A549 (cell line): ENCODE data around the gene AIMP1.

Experiments
- CHD4 ChIP-seq: fragments of 200-600 bp; sonication (generic); IDR thresholded peaks from 2 replicates; pipeline ENCODE4 v1.6.1; 2016; ENCODE audit warnings: antibody characterized with exemption, mild to moderate bottlenecking, borderline replicate concordance
- EP300 ChIP-seq, 2 experiments: fragments of >200 bp; sonication (Bioruptor Twin); formaldehyde crosslinking; IDR thresholded peaks; 2 replicates in 1 of 2; 3 replicates in 1 of 2; pipeline ENCODE4 v1.6.1; 2016 to 2017
- FOSL2 ChIP-seq, 2 experiments: fragments of 450-650 bp in 1 of 2; fragments of >200 bp in 1 of 2; sonication (Bioruptor Twin) in 1 of 2; formaldehyde crosslinking; IDR thresholded peaks; 2 replicates each; pipeline versions ENCODE4 v1.5.0 to v1.6.1; 2016 to 2020; ENCODE audit warnings: mild to moderate bottlenecking in 1 of 2, moderate library complexity in 1 of 2
- HOXA7 ChIP-seq: fragments of 250-450 bp; sonication (Bioruptor Pico); IDR thresholded peaks from 2 replicates; pipeline ENCODE4 v1.5.0; 2020; ENCODE audit warnings: mild to moderate bottlenecking, moderate library complexity
- MAZ ChIP-seq: fragments of 150-350 bp; IDR thresholded peaks from 2 replicates; pipeline ENCODE4 v1.6.1; 2014; ENCODE audit warnings: antibody characterized with exemption, low read depth, low read length, borderline replicate concordance
- MYC ChIP-seq: IDR thresholded peaks from 2 replicates; pipeline ENCODE4 v1.6.1; 2012; ENCODE audit warnings: mild to moderate bottlenecking, inconsistent platforms, low read length, improper control_type of control experiment, borderline replicate concordance
- POLR2A ChIP-seq: IDR thresholded peaks from 2 replicates; pipeline ENCODE4 v1.6.1; 2012; ENCODE audit warnings: mild to moderate bottlenecking, low read length
- TF ChIP-seq, protein P1 (sequence below): fragments of 150-350 bp; IDR thresholded peaks from 2 replicates; pipeline ENCODE4 v1.6.1; 2014; ENCODE audit warnings: low read depth, mild to moderate bottlenecking, low read length
- TF ChIP-seq, protein P2 (sequence below): fragments of >200 bp; sonication (Bioruptor Twin); formaldehyde crosslinking; IDR thresholded peaks from 3 replicates; pipeline ENCODE4 v1.5.1; 2016
- TF ChIP-seq, protein P3 (sequence below): fragments of 200-600 bp; sonication (generic); IDR thresholded peaks from 2 replicates; pipeline ENCODE4 v1.6.1; 2016; ENCODE audit warnings: antibody characterized with exemption, mild to moderate bottlenecking, moderate library complexity
- TF ChIP-seq, protein P4 (sequence below): IDR thresholded peaks from 2 replicates; pipeline ENCODE4 v1.6.1; 2012

DNA sequence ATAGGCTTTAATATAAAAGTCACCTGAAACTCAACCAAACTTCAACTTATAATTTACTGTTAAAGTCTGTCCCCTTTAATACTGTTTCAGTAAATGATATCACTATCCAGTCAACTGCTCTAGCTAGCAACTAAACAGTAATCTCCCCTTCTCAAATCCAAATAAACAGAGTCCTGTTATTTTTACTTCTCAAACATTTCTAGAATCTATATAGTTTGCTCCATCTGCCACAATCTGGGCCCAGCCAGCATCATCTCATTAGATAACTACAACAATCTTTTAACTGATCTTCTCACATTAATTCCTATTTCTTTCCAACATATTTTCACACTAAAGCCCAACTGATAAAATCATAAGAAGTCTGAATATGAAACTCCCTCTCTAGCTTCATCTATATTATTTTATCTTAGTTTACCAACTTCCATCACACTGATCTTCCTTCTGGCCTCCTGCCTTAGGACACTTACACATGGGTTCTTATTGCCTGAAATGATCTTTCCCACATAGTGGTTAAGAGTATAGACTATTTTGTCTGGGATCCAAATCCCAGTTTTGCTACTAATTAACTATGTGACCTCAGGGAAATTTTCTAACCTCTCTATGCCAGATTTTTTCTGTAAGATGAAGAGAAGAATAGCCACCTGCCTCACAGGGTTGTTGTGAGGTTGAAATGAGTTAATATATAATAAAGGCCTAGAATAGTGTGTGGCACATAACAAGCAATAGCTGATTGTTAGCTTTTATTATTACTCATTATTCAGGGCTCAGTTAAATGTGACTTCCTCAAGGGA is 18.9 kb upstream of the AIMP1 start:
- TF ChIP-seq, protein P1, sequence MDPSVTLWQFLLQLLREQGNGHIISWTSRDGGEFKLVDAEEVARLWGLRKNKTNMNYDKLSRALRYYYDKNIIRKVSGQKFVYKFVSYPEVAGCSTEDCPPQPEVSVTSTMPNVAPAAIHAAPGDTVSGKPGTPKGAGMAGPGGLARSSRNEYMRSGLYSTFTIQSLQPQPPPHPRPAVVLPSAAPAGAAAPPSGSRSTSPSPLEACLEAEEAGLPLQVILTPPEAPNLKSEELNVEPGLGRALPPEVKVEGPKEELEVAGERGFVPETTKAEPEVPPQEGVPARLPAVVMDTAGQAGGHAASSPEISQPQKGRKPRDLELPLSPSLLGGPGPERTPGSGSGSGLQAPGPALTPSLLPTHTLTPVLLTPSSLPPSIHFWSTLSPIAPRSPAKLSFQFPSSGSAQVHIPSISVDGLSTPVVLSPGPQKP, result no peak
- TF ChIP-seq EP300 (IDR thresholded peaks at IDR 0.05), result no peak
- TF ChIP-seq FOSL2 (IDR thresholded peaks at IDR 0.05), result no peak
- TF ChIP-seq FOSL2 (CRISPR knock-in tag; IDR thresholded peaks at IDR 0.05), result no peak
- no peak for TF ChIP-seq MYC
- TF ChIP-seq, protein P2, sequence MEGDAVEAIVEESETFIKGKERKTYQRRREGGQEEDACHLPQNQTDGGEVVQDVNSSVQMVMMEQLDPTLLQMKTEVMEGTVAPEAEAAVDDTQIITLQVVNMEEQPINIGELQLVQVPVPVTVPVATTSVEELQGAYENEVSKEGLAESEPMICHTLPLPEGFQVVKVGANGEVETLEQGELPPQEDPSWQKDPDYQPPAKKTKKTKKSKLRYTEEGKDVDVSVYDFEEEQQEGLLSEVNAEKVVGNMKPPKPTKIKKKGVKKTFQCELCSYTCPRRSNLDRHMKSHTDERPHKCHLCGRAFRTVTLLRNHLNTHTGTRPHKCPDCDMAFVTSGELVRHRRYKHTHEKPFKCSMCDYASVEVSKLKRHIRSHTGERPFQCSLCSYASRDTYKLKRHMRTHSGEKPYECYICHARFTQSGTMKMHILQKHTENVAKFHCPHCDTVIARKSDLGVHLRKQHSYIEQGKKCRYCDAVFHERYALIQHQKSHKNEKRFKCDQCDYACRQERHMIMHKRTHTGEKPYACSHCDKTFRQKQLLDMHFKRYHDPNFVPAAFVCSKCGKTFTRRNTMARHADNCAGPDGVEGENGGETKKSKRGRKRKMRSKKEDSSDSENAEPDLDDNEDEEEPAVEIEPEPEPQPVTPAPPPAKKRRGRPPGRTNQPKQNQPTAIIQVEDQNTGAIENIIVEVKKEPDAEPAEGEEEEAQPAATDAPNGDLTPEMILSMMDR, result no peak
- no peak for TF ChIP-seq POLR2A
- TF ChIP-seq, protein P3, sequence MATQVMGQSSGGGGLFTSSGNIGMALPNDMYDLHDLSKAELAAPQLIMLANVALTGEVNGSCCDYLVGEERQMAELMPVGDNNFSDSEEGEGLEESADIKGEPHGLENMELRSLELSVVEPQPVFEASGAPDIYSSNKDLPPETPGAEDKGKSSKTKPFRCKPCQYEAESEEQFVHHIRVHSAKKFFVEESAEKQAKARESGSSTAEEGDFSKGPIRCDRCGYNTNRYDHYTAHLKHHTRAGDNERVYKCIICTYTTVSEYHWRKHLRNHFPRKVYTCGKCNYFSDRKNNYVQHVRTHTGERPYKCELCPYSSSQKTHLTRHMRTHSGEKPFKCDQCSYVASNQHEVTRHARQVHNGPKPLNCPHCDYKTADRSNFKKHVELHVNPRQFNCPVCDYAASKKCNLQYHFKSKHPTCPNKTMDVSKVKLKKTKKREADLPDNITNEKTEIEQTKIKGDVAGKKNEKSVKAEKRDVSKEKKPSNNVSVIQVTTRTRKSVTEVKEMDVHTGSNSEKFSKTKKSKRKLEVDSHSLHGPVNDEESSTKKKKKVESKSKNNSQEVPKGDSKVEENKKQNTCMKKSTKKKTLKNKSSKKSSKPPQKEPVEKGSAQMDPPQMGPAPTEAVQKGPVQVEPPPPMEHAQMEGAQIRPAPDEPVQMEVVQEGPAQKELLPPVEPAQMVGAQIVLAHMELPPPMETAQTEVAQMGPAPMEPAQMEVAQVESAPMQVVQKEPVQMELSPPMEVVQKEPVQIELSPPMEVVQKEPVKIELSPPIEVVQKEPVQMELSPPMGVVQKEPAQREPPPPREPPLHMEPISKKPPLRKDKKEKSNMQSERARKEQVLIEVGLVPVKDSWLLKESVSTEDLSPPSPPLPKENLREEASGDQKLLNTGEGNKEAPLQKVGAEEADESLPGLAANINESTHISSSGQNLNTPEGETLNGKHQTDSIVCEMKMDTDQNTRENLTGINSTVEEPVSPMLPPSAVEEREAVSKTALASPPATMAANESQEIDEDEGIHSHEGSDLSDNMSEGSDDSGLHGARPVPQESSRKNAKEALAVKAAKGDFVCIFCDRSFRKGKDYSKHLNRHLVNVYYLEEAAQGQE, result no peak
- TF ChIP-seq, protein P4, sequence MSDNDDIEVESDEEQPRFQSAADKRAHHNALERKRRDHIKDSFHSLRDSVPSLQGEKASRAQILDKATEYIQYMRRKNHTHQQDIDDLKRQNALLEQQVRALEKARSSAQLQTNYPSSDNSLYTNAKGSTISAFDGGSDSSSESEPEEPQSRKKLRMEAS, result no peak
- TF ChIP-seq MAZ, result no peak
- TF ChIP-seq CHD4, result no peak
- no peak for TF ChIP-seq HOXA7 (CRISPR knock-in tag)
